K562 (cell line): ENCODE data around the gene AFF2.

Source experiments
- FOSL1 ChIP-seq: fragments of 200-800 bp; sonication (Bioruptor generic); conservative IDR thresholded peaks from 2 replicates; pipeline ENCODE4 v1.6.1; 2016; ENCODE audit warnings: missing genetic modification characterization, missing compliant biosample characterization
- TF ChIP-seq, protein P1 (sequence below), 3 experiments: IDR thresholded peaks in 2 of 3; conservative IDR thresholded peaks in 1 of 3; 2 replicates each; pipeline ENCODE4 v1.5.1; 2011 to 2012; ENCODE audit warnings: low read length in 3 of 3, mild to moderate bottlenecking in 3 of 3, control low read depth in 2 of 3, improper control_type of control experiment in 1 of 3, inconsistent platforms in 1 of 3, low read depth in 1 of 3, mixed read lengths in 1 of 3, moderate library complexity in 1 of 3; ENCODE audit not compliant: insufficient read depth in 2 of 3

DNA sequence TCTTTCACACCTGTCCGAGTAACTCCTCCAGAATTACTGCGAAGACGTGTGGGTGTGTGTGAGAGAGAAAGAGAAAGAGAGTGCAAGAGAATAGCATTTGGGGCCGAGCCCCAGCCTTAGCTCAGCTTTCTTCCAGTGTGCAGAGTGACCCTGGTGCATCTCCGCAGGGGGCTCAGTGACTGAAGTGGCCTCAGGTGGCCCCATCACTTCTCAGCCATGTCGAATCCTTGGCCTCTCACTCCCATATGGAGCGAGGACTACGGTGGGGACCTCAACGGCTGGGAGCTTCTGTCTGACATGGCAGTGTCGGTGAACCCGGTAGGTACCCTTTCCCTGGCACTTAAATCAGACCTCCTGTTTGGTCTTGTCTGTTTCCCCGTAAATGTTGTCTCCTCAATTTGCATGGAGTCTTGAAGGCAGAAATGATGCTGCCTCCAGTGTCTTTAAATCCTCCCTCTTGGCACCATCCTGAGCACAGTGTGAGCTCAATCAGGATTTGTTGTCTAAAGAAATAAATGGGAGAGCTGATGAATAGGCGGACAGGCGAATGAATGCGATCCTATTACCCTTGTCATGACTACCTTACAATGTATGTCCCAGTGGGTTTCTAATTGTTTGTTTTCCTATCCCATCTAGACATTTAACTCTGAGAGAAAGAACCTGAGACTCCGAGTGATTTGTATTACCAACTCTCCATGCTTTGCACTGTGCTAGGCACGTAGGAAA lies 305.9 kb downstream of the AFF2 start:
- TF ChIP-seq, protein P1, sequence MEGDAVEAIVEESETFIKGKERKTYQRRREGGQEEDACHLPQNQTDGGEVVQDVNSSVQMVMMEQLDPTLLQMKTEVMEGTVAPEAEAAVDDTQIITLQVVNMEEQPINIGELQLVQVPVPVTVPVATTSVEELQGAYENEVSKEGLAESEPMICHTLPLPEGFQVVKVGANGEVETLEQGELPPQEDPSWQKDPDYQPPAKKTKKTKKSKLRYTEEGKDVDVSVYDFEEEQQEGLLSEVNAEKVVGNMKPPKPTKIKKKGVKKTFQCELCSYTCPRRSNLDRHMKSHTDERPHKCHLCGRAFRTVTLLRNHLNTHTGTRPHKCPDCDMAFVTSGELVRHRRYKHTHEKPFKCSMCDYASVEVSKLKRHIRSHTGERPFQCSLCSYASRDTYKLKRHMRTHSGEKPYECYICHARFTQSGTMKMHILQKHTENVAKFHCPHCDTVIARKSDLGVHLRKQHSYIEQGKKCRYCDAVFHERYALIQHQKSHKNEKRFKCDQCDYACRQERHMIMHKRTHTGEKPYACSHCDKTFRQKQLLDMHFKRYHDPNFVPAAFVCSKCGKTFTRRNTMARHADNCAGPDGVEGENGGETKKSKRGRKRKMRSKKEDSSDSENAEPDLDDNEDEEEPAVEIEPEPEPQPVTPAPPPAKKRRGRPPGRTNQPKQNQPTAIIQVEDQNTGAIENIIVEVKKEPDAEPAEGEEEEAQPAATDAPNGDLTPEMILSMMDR (IDR thresholded peaks at IDR 0.05 in 2 of 3, conservative IDR thresholded peaks at IDR 0.05 in 1 of 3; ENCODE audit: insufficient read depth in 2 of 3, low read depth in 1 of 3, low read length in 3 of 3): no peak
- TF ChIP-seq FOSL1 (tag): no peak
